HepG2 (cell line): ENCODE results near the gene PRKAG3.

Source experiments
- CCAR2 ChIP-seq: fragments of 200-400 bp; formaldehyde crosslinking; optimal IDR thresholded peaks from 2 replicates; pipeline ENCODE3; 2018; ENCODE audit warnings: low read depth, mild to moderate bottlenecking, low read length, moderate library complexity
- CEBPB ChIP-seq: IDR thresholded peaks from 2 replicates; pipeline ENCODE4 v1.6.1; 2011; ENCODE audit warnings: low read depth, low read length, improper control_type of control experiment, borderline replicate concordance
- TF ChIP-seq, protein P1 (sequence below): sonication (generic); formaldehyde crosslinking; IDR thresholded peaks from 2 replicates; pipeline ENCODE4 v1.5.0; 2020; ENCODE audit warnings: mild to moderate bottlenecking, missing genetic modification reagents, moderate library complexity
- TF ChIP-seq, protein P2 (sequence below): sonication (generic); formaldehyde crosslinking; IDR thresholded peaks from 2 replicates; pipeline ENCODE4 v1.5.0; 2020; ENCODE audit warnings: mild to moderate bottlenecking, missing genetic modification reagents
- TF ChIP-seq, protein P3 (sequence below): sonication (generic); formaldehyde crosslinking; IDR thresholded peaks from 2 replicates; pipeline ENCODE4 v1.4.0; 2020; ENCODE audit warnings: missing genetic modification reagents
- TF ChIP-seq, protein P4 (sequence below): sonication (generic); formaldehyde crosslinking; IDR thresholded peaks from 2 replicates; pipeline ENCODE4 v1.9.0; 2021; ENCODE audit warnings: missing genetic modification reagents, borderline replicate concordance

DNA sequence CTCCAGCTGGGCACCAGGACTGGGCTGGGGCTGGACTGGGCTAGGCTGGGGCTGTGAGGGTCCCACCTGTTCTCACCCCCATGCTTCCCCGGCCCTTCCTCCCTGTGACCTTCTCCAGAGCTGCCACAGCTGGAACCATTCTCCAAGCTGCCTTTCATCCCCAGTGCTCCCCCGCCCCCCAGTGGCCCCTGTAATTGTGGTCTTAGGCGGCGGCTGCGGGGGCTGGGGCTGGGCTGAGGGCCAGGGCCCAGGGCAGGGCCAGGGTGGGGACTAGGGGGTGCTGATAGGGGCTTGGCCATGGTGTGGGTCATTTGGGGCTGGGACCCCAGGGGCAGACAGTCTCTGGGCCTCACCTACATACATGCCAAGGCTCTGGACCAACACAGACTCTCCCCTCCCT is 46.3 kb upstream of the PRKAG3 start:
- TF ChIP-seq, protein P1, sequence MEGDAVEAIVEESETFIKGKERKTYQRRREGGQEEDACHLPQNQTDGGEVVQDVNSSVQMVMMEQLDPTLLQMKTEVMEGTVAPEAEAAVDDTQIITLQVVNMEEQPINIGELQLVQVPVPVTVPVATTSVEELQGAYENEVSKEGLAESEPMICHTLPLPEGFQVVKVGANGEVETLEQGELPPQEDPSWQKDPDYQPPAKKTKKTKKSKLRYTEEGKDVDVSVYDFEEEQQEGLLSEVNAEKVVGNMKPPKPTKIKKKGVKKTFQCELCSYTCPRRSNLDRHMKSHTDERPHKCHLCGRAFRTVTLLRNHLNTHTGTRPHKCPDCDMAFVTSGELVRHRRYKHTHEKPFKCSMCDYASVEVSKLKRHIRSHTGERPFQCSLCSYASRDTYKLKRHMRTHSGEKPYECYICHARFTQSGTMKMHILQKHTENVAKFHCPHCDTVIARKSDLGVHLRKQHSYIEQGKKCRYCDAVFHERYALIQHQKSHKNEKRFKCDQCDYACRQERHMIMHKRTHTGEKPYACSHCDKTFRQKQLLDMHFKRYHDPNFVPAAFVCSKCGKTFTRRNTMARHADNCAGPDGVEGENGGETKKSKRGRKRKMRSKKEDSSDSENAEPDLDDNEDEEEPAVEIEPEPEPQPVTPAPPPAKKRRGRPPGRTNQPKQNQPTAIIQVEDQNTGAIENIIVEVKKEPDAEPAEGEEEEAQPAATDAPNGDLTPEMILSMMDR (CRISPR knock-in tag): no peak
- TF ChIP-seq CEBPB (no peak), CCAR2 (no peak)
- TF ChIP-seq, protein P2, sequence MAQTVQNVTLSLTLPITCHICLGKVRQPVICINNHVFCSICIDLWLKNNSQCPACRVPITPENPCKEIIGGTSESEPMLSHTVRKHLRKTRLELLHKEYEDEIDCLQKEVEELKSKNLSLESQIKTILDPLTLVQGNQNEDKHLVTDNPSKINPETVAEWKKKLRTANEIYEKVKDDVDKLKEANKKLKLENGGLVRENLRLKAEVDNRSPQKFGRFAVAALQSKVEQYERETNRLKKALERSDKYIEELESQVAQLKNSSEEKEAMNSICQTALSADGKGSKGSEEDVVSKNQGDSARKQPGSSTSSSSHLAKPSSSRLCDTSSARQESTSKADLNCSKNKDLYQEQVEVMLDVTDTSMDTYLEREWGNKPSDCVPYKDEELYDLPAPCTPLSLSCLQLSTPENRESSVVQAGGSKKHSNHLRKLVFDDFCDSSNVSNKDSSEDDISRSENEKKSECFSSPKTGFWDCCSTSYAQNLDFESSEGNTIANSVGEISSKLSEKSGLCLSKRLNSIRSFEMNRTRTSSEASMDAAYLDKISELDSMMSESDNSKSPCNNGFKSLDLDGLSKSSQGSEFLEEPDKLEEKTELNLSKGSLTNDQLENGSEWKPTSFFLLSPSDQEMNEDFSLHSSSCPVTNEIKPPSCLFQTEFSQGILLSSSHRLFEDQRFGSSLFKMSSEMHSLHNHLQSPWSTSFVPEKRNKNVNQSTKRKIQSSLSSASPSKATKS (CRISPR knock-in tag): no peak
- TF ChIP-seq, protein P3, sequence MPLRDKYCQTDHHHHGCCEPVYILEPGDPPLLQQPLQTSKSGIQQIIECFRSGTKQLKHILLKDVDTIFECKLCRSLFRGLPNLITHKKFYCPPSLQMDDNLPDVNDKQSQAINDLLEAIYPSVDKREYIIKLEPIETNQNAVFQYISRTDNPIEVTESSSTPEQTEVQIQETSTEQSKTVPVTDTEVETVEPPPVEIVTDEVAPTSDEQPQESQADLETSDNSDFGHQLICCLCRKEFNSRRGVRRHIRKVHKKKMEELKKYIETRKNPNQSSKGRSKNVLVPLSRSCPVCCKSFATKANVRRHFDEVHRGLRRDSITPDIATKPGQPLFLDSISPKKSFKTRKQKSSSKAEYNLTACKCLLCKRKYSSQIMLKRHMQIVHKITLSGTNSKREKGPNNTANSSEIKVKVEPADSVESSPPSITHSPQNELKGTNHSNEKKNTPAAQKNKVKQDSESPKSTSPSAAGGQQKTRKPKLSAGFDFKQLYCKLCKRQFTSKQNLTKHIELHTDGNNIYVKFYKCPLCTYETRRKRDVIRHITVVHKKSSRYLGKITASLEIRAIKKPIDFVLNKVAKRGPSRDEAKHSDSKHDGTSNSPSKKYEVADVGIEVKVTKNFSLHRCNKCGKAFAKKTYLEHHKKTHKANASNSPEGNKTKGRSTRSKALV (CRISPR knock-in tag): no peak
- TF ChIP-seq, protein P4, sequence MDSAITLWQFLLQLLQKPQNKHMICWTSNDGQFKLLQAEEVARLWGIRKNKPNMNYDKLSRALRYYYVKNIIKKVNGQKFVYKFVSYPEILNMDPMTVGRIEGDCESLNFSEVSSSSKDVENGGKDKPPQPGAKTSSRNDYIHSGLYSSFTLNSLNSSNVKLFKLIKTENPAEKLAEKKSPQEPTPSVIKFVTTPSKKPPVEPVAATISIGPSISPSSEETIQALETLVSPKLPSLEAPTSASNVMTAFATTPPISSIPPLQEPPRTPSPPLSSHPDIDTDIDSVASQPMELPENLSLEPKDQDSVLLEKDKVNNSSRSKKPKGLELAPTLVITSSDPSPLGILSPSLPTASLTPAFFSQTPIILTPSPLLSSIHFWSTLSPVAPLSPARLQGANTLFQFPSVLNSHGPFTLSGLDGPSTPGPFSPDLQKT (CRISPR knock-in tag): no peak
